ENCODE results near the gene SPATA31E1. TPM values are rescaled to one million over a fixed set of nuclear protein-coding genes. Genes with fewer than 3 reads are reported as not detected.

Gene SPATA31E1
- total RNA-seq, 1 experiment from 2014 or later = not detected

- TF ChIP-seq CTCF (IDR thresholded peaks at IDR 0.05; ENCODE audit: unreplicated experiment) = no peak
- H3K9me3 Mint-ChIP-seq (ENCODE audit: unreplicated experiment) = no peaks in the 10 kb centered on the region
- intact Hi-C loops (cut with micrococcal nuclease) = no loop called here
- ChIA-PET CTCF (no interaction called here), POLR2A (no interaction called here)
- no peak overlapping the region for H3K27ac Mint-ChIP-seq (ENCODE audit: low read depth, unreplicated experiment)
- no TSS peak for BruUV-seq (replicated peaks)
- H3K4me1 Mint-ChIP-seq (ENCODE audit: insufficient read depth, unreplicated experiment) = peaks cover 13% of the 10 kb centered on the region
- no peak for DNase-seq (ENCODE audit: unreplicated experiment)
- H3K27me3 Mint-ChIP-seq (ENCODE audit: insufficient read depth, unreplicated experiment) = no peaks in the 10 kb centered on the region
- no peak overlapping the region for H3K4me3 Mint-ChIP-seq (ENCODE audit: unreplicated experiment)
- peaks cover 12% of the 10 kb centered on the region for H3K36me3 Mint-ChIP-seq (ENCODE audit: insufficient read depth, unreplicated experiment)
These were observed 28.6 kb upstream of the SPATA31E1 start for GRCh38 chr9:87853876-87854579.

GRCh38 chr9:87854580-87854955, 28.1 kb upstream of the SPATA31E1 start:
- H3K4me1 Mint-ChIP-seq (ENCODE audit: insufficient read depth, unreplicated experiment) = peaks cover 13% of the 10 kb centered on the region
- H3K36me3 Mint-ChIP-seq (ENCODE audit: insufficient read depth, unreplicated experiment) = peaks cover 12% of the 10 kb centered on the region
- H3K4me3 Mint-ChIP-seq (ENCODE audit: unreplicated experiment) = no peak overlapping the region
- intact Hi-C loops (cut with micrococcal nuclease) = no loop called here
- no peaks in the 10 kb centered on the region for H3K9me3 Mint-ChIP-seq (ENCODE audit: unreplicated experiment)
- TF ChIP-seq CTCF (IDR thresholded peaks at IDR 0.05; ENCODE audit: unreplicated experiment) = no peak
- ChIA-PET CTCF (no interaction called here), POLR2A (no interaction called here)
- no peak overlapping the region for H3K27ac Mint-ChIP-seq (ENCODE audit: low read depth, unreplicated experiment)
- H3K27me3 Mint-ChIP-seq (ENCODE audit: insufficient read depth, unreplicated experiment) = no peaks in the 10 kb centered on the region
- BruUV-seq (replicated peaks) = no TSS peak
- no peak for DNase-seq (ENCODE audit: unreplicated experiment)

- H3K27ac Mint-ChIP-seq (ENCODE audit: low read depth, unreplicated experiment) = no peak overlapping the region
- no peaks in the 10 kb centered on the region for H3K9me3 Mint-ChIP-seq (ENCODE audit: unreplicated experiment)
- no peak for TF ChIP-seq CTCF (IDR thresholded peaks at IDR 0.05; ENCODE audit: unreplicated experiment)
- intact Hi-C loops (cut with micrococcal nuclease) = no loop called here
- no peaks in the 10 kb centered on the region for H3K27me3 Mint-ChIP-seq (ENCODE audit: insufficient read depth, unreplicated experiment)
- no peak for DNase-seq (ENCODE audit: unreplicated experiment)
- H3K36me3 Mint-ChIP-seq (ENCODE audit: insufficient read depth, unreplicated experiment) = peaks cover 12% of the 10 kb centered on the region
- ChIA-PET POLR2A (no interaction called here), CTCF (no interaction called here)
- no peak overlapping the region for H3K4me3 Mint-ChIP-seq (ENCODE audit: unreplicated experiment)
- H3K4me1 Mint-ChIP-seq (ENCODE audit: insufficient read depth, unreplicated experiment) = peaks cover 13% of the 10 kb centered on the region
- no TSS peak for BruUV-seq (replicated peaks)
These were observed 27.6 kb upstream of the SPATA31E1 start for GRCh38 chr9:87855061-87855460.

- TF ChIP-seq CTCF (IDR thresholded peaks at IDR 0.05; ENCODE audit: unreplicated experiment) = no peak
- CTCF ChIA-PET = no interaction called here
- peaks cover 12% of the 10 kb centered on the region for H3K4me1 Mint-ChIP-seq (ENCODE audit: insufficient read depth, unreplicated experiment)
- peaks cover 12% of the 10 kb centered on the region for H3K36me3 Mint-ChIP-seq (ENCODE audit: insufficient read depth, unreplicated experiment)
- no peak overlapping the region for H3K27ac Mint-ChIP-seq (ENCODE audit: low read depth, unreplicated experiment)
- BruUV-seq (replicated peaks) = no TSS peak
- intact Hi-C loops (cut with micrococcal nuclease) = no loop called here
- no peak for DNase-seq (ENCODE audit: unreplicated experiment)
- no peaks in the 10 kb centered on the region for H3K27me3 Mint-ChIP-seq (ENCODE audit: insufficient read depth, unreplicated experiment)
- POLR2A ChIA-PET = no interaction called here
- peaks cover 22% of the 10 kb centered on the region for H3K9me3 Mint-ChIP-seq (ENCODE audit: unreplicated experiment)
- H3K4me3 Mint-ChIP-seq (ENCODE audit: unreplicated experiment) = no peak overlapping the region
These were observed 25.3 kb upstream of the SPATA31E1 start for GRCh38 chr9:87857141-87857947.
